PC-3 (cell line): ENCODE measurements around the gene CBL. TPM values are rescaled to one million over a fixed set of nuclear protein-coding genes. Genes with fewer than 3 reads are reported as not detected.

ENCODE experiments used
- ATAC-seq: fragments of 200-7000 bp; cut with Tn5 transposase; 2 replicates; pipeline ENCODE4 v1.9.1; 2020; ENCODE audit warnings: mild to moderate bottlenecking, moderate library complexity
- BruUV-seq: library from RNA; stranded (reverse); fragments of 400-500 nt; replicated peaks from 2 replicates; lab custom pipeline; 2021; lab: Mats Ljungman, UMichigan
- CTCF ChIA-PET: fragments of 300-600 bp; sonication (Branson Sonifier 250); formaldehyde crosslinking; loops from one replicate; lab custom pipeline; 2022; ENCODE audit warnings: antibody characterized with exemption; lab: Charles Lee
- POLR2A ChIA-PET: fragments of 300-600 bp; sonication (Branson Sonifier 250); formaldehyde crosslinking; loops from one replicate; lab custom pipeline; 2022; ENCODE audit warnings: antibody characterized with exemption; ENCODE audit not compliant: unreplicated experiment; lab: Charles Lee
- DNase-seq: peaks from one replicate; pipeline ENCODE4 v3.0.0-alpha.2; 2015
- H2AFZ ChIP-seq: fragments of 300-600 bp; sonication (generic); 2 replicates; pipeline ENCODE4 v1.6.0; 2016; ENCODE audit warnings: antibody characterized with exemption, low read length
- H3F3A ChIP-seq: fragments of 300-600 bp; sonication (generic); one replicate; pipeline ENCODE4 v1.6.0; 2017; ENCODE audit warnings: antibody characterized with exemption, low read length, control low read depth, mild to moderate bottlenecking; ENCODE audit not compliant: unreplicated experiment
- H3K27ac ChIP-seq: fragments of 300-600 bp; sonication (generic); 2 replicates; pipeline ENCODE4 v1.5.1; 2016; ENCODE audit warnings: mild to moderate bottlenecking, low read length
- H3K27me3 ChIP-seq: fragments of 300-600 bp; sonication (generic); 2 replicates; pipeline ENCODE4 v1.6.1; 2016; ENCODE audit warnings: low read length, mixed read lengths
- H3K36me3 ChIP-seq: fragments of 300-600 bp; sonication (generic); 2 replicates; pipeline ENCODE4 v1.6.1; 2016; ENCODE audit warnings: low read depth, mixed run types, low read length, mixed read lengths
- H3K4me1 ChIP-seq: fragments of 300-600 bp; sonication (generic); 2 replicates; pipeline ENCODE4 v1.5.1; 2016; ENCODE audit warnings: low read length; ENCODE audit not compliant: insufficient read depth
- H3K4me2 ChIP-seq: fragments of 300-600 bp; sonication (generic); 2 replicates; pipeline ENCODE4 v1.6.0; 2016; ENCODE audit warnings: low read length
- H3K4me3 ChIP-seq: fragments of 300-600 bp; sonication (generic); 2 replicates; pipeline ENCODE4 v1.5.1; 2016; ENCODE audit warnings: mild to moderate bottlenecking, low read length, mixed read lengths
- H3K79me2 ChIP-seq: fragments of 300-600 bp; sonication (generic); 2 replicates; pipeline ENCODE4 v1.6.1; 2017; ENCODE audit warnings: low read length, mixed read lengths
- H3K9ac ChIP-seq: fragments of 300-600 bp; sonication (generic); 2 replicates; pipeline ENCODE4 v1.6.0; 2016; ENCODE audit warnings: mild to moderate bottlenecking, low read length
- H3K9me2 ChIP-seq: fragments of 300-600 bp; sonication (generic); replicated peaks from 2 replicates; pipeline ENCODE4 v1.6.1; 2016; ENCODE audit warnings: mixed run types, low read length, mixed read lengths
- H3K9me3 ChIP-seq: fragments of 300-600 bp; sonication (generic); 2 replicates; pipeline ENCODE4 v1.6.1; 2016; ENCODE audit warnings: low read length, mixed read lengths
- H4K20me1 ChIP-seq: fragments of 300-600 bp; sonication (generic); 2 replicates; pipeline ENCODE4 v1.6.1; 2016; ENCODE audit warnings: low read length, mixed read lengths
- EZH2 ChIP-seq: fragments of 300-600 bp; sonication (generic); IDR thresholded peaks from one replicate; pipeline ENCODE4 v1.6.1; 2017; ENCODE audit warnings: antibody characterized with exemption, mild to moderate bottlenecking, low read length; ENCODE audit not compliant: unreplicated experiment
- EZH2phosphoT487 ChIP-seq: fragments of 300-600 bp; sonication (generic); IDR thresholded peaks from 2 replicates; pipeline ENCODE4 v1.6.1; 2018; ENCODE audit warnings: mild to moderate bottlenecking, antibody characterized with exemption, low read length, borderline replicate concordance
- intact Hi-C: fragments of 100-400 bp; cut with micrococcal nuclease; formaldehyde crosslinking; loops from 2 replicates; pipeline ENCODE4 v1.9.0; 2023
- total RNA-seq: library from RNA; depleted of rRNA; stranded (reverse); fragments of >200 nt; gene quantifications from 2 replicates; pipeline ENCODE4 v1.2.3, GENCODE V29; 2014
- TF ChIP-seq, protein P1 (sequence below): fragments of 300-600 bp; sonication (generic); conservative IDR thresholded peaks from 2 replicates; pipeline ENCODE4 v1.5.1; 2017; ENCODE audit warnings: antibody characterized with exemption, low read depth, mild to moderate bottlenecking, low read length

Gene CBL
- total RNA-seq, 1 experiment from 2014 or later = 11.4 TPM

GRCh38 chr11:119168471-119169281 lies 37.5 kb upstream of the CBL start, which contains the start of gene NLRX1:
TSS of gene NLRX1 (plus strand) at chr11:119168725. CDS start at chr11:119171404, 2,679 bp downstream.
- Histone ChIP-seq H4K20me1 (no peaks in the 10 kb centered on the region), H3K27ac (peak within 1 kb of the TSS; percentile 36), H2AFZ (peak within 1 kb of the TSS; percentile 94), H3F3A (no peaks in the 10 kb centered on the region), H3K27me3 (no peaks in the 10 kb centered on the region), H3K4me2 (peak within 1 kb of the TSS; percentile 87), H3K36me3 (no peaks in the 10 kb centered on the region), H3K9me2 (no peaks in the 10 kb centered on the region), H3K9ac (peak within 1 kb of the TSS; percentile 84), H3K4me3 (peak within 1 kb of the TSS; percentile 80), H3K4me1 (peaks cover 22% of the 10 kb centered on the region), H3K9me3 (no peaks in the 10 kb centered on the region), H3K79me2 (no peaks in the 10 kb centered on the region)
- intact Hi-C loops = loop anchor here (1.0 to 10.0 kb wide), 2 partner anchors 29 to 156 kb away; no protein-coding TSS in a partner anchor
- ChIA-PET POLR2A (interaction anchor here (0.5 to 1.1 kb wide), 3 partner anchors 28 to 953 kb away, joined by 3 to 4 read pairs (median 3); partner anchors contain the start of gene HINFP), CTCF (interaction anchor here (0.6 to 0.9 kb wide), 5 partner anchors 17 to 147 kb away, joined by 3 to 4 read pairs (median 3); a partner anchor contains a TSS)
- ATAC-seq (peak; percentile 80), DNase-seq (peak; percentile 90)
- no TSS peak for BruUV-seq
- TF ChIP-seq EZH2 = no peak
- TF ChIP-seq, protein P1, sequence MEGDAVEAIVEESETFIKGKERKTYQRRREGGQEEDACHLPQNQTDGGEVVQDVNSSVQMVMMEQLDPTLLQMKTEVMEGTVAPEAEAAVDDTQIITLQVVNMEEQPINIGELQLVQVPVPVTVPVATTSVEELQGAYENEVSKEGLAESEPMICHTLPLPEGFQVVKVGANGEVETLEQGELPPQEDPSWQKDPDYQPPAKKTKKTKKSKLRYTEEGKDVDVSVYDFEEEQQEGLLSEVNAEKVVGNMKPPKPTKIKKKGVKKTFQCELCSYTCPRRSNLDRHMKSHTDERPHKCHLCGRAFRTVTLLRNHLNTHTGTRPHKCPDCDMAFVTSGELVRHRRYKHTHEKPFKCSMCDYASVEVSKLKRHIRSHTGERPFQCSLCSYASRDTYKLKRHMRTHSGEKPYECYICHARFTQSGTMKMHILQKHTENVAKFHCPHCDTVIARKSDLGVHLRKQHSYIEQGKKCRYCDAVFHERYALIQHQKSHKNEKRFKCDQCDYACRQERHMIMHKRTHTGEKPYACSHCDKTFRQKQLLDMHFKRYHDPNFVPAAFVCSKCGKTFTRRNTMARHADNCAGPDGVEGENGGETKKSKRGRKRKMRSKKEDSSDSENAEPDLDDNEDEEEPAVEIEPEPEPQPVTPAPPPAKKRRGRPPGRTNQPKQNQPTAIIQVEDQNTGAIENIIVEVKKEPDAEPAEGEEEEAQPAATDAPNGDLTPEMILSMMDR = peak; percentile 90

GRCh38 chr11:119169282-119169719 lies 36.8 kb upstream of the CBL start:
- DNase-seq (peak; percentile 72), ATAC-seq (peak; percentile 39)
- H3K36me3 ChIP-seq = no peaks in the 10 kb centered on the region
- H2AFZ ChIP-seq = peak overlapping the region; percentile 94
- H3K27ac ChIP-seq = peak overlapping the region; percentile 36
- TF ChIP-seq, protein P1 = no peak
- H3K9me3 ChIP-seq = no peaks in the 10 kb centered on the region
- ChIA-PET CTCF (interaction anchor here (0.6 to 0.9 kb wide), 4 partner anchors 18 to 74 kb away, joined by 3 to 4 read pairs (median 3); a partner anchor contains a TSS), POLR2A (interaction anchor here (0.5 to 1.1 kb wide), 3 partner anchors 27 to 952 kb away, joined by 3 to 4 read pairs (median 3); partner anchors contain the start of gene HINFP)
- BruUV-seq = TSS peak; percentile 79
- H3K9ac ChIP-seq = peak overlapping the region; percentile 84
- H3K9me2 ChIP-seq = no peaks in the 10 kb centered on the region
- peak overlapping the region; percentile 80 for H3K4me3 ChIP-seq
- peak overlapping the region; percentile 87 for H3K4me2 ChIP-seq
- H3K4me1 ChIP-seq = peaks cover 22% of the 10 kb centered on the region
- intact Hi-C loops = loop anchor here (10.0 kb wide), 1 partner anchor 156 kb away; no protein-coding TSS in a partner anchor
- H3F3A ChIP-seq = no peaks in the 10 kb centered on the region
- no peaks in the 10 kb centered on the region for H3K27me3 ChIP-seq
- no peaks in the 10 kb centered on the region for H3K79me2 ChIP-seq
- no peaks in the 10 kb centered on the region for H4K20me1 ChIP-seq

- no peak overlapping the region for H3K27ac ChIP-seq
- no peaks in the 10 kb centered on the region for H3F3A ChIP-seq
- no TSS peak for BruUV-seq
- ChIA-PET CTCF (no interaction called here), POLR2A (interaction anchor here (0.5 kb wide), 1 partner anchor 183 kb away, joined by 3 read pairs; no protein-coding TSS in a partner anchor)
- H3K36me3 ChIP-seq = no peaks in the 10 kb centered on the region
- H3K4me2 ChIP-seq = no peak overlapping the region
- H3K4me1 ChIP-seq = peaks cover 25% of the 10 kb centered on the region
- H4K20me1 ChIP-seq = no peaks in the 10 kb centered on the region
- intact Hi-C loops = no loop called here
- H3K9me3 ChIP-seq = no peaks in the 10 kb centered on the region
- no peak overlapping the region for H3K4me3 ChIP-seq
- H3K9me2 ChIP-seq = no peaks in the 10 kb centered on the region
- no peak for DNase-seq
- H3K27me3 ChIP-seq = no peaks in the 10 kb centered on the region
- H3K9ac ChIP-seq = no peak overlapping the region
- ATAC-seq = no peak
- TF ChIP-seq EZH2 (no peak), EZH2phosphoT487 (no peak)
- TF ChIP-seq, protein P1 = no peak
- H3K79me2 ChIP-seq = no peaks in the 10 kb centered on the region
- no peak overlapping the region for H2AFZ ChIP-seq
Observed at GRCh38 chr11:119172513-119172912, 33.6 kb upstream of the CBL start.
